Measurements from ENCODE around the gene RASD2. TPM values are rescaled to one million over a fixed set of nuclear protein-coding genes. Genes with fewer than 3 reads are reported as not detected.

The RASD2 gene
- total and polyA plus RNA-seq, 2 donors (not counting 1 experiment from before 2014, with no cell fraction given): 0.07 TPM; not detected in 1

DNA sequence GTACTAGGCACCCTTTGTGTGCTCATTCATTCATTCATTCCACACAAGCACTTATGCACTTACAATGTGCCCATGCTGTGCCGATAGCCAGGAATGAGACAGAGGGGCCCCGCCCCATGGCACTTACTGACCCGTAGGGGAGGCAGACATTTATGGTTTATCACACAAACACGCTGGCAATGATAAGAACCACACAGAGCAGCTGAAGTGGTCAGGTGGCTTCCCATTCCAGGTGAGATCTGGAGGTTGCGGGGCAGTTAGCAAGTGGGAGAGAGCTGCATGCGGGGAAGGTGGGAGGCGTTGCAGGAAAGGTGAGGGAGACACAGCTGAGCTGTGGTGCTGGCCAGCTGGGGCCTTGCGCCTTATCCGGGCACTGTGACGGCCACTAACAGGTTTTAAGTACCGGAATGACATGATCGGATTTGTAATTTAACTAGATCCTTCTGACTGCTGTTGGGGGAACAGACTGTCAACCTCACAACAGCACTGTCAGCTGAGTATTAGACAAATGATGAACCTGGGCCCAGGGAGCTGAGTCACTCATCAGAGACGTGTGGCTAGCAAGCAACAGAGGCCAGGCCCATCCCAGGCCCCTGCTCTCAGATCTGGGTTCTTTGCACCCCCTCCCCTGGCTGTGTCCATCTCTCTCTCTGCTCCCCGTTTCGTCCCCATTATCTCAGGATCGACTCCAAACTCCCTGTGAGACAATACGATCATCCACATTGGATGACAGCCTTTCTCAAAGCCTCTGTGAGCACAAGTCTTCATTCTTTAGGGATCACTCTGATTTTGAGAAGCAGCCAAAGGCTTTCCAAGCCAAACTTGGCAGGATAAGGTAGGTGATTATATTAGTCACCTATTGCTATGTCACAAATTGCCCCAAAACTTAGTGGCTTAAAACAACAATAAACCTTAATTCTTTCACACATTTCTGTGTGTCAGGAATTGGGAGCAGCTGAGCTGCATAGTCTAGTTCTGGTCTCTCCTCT lies 28.4 kb downstream of the RASD2 start:
- Mint-ChIP-seq H3K4me3 (no peak overlapping the region), H3K27me3 (peaks cover 38% of the 10 kb centered on the region), H3K4me1 (no peaks in the 10 kb centered on the region), H3K9me3 (ENCODE audit: insufficient read depth) (no peaks in the 10 kb centered on the region), H3K27ac (no peak overlapping the region)
- WGBS (ENCODE audit: insufficient coverage): 84% methylated on average over 17 of the region's 17 CpGs
- no peaks in the 10 kb centered on the region for H4K20me1 ChIP-seq (ENCODE audit: control insufficient read depth, insufficient read depth, low read length, poor library complexity, severe bottlenecking)
- H2AFZ ChIP-seq (ENCODE audit: insufficient read depth, low read depth, low read length, poor library complexity, severe bottlenecking): no peak overlapping the region
- H3K27ac ChIP-seq (ENCODE audit: low read length in 2 of 2): no peak overlapping the region
- DNase-seq (no peak), ATAC-seq (ENCODE audit: low read depth) (no peak)
- peaks cover 0 to 16% (median 0%) of the 10 kb centered on the region in 4 experiments for H3K27me3 ChIP-seq (replicated peaks in 1 of 4; ENCODE audit: control extremely low read depth in 1 of 4, control insufficient read depth in 3 of 4, insufficient read depth in 4 of 4, low read length in 3 of 4)
- no peaks in the 10 kb centered on the region for H3K4me1 ChIP-seq (ENCODE audit: control insufficient read depth in 2 of 2, insufficient read depth in 2 of 2, low read length in 2 of 2)
- H3K4me2 ChIP-seq (replicated peaks; ENCODE audit: low read depth, low read length, poor library complexity, severe bottlenecking): no peak overlapping the region
- no peak overlapping the region for H3K9ac ChIP-seq (ENCODE audit: low read length)
- ChIA-PET CTCF (no interaction called here), POLR2A (no interaction called here)
- no peak for TF ChIP-seq EZH2 (IDR thresholded peaks at IDR 0.05; ENCODE audit: borderline replicate concordance, insufficient read depth, low read depth, low read length, poor library complexity, severe bottlenecking)
- no peak for TF ChIP-seq CTCF (IDR thresholded peaks at IDR 0.05)
- H3K4me3 ChIP-seq (ENCODE audit: control extremely low read depth in 1 of 5, extremely low read depth in 1 of 5, insufficient read depth in 1 of 5, low read depth in 2 of 5, low read length in 4 of 5): no peak overlapping the region
- H3K9me3 ChIP-seq (ENCODE audit: control extremely low read depth in 1 of 3, control insufficient read depth in 2 of 3, insufficient read depth in 1 of 3, low read length in 2 of 3): no peaks in the 10 kb centered on the region
- H3K79me2 ChIP-seq (ENCODE audit: control insufficient read depth, insufficient read depth, low read length): no peaks in the 10 kb centered on the region
- no peaks in the 10 kb centered on the region for H3K36me3 ChIP-seq (replicated peaks in 1 of 2; ENCODE audit: control extremely low read depth in 1 of 2, control insufficient read depth in 1 of 2, extremely low read depth in 1 of 2, insufficient read depth in 2 of 2, low read length in 1 of 2)
- intact Hi-C loops (cut with micrococcal nuclease): no loop called here

DNA sequence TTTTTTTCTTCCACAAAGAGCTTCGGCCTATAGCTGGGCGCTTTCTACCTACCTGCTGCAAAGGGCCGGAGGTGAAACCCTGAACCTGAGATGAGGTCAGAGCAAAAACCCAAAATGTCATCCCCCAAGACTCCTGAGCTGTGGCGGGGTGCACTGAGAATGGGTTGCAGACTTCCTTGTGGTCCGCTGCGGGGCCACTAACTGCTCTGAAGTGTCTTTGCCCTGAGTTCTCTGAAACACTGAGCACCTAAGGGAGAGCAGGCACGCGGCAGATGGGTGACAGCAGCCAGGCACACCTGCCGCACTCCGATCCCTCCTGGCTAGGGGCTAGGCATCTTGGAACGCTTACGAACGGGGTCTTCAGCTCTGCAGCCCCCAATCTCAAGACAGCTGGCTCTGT lies 29.3 kb downstream of the RASD2 start:
- POLR2A ChIA-PET: no interaction called here
- Histone ChIP-seq H4K20me1 (ENCODE audit: control insufficient read depth, insufficient read depth, low read length, poor library complexity, severe bottlenecking) (no peaks in the 10 kb centered on the region), H3K9me3 (ENCODE audit: control extremely low read depth in 1 of 3, control insufficient read depth in 2 of 3, insufficient read depth in 1 of 3, low read length in 2 of 3) (no peaks in the 10 kb centered on the region), H3K9ac (ENCODE audit: low read length) (no peak overlapping the region), H3K4me2 (replicated peaks; ENCODE audit: low read depth, low read length, poor library complexity, severe bottlenecking) (no peak overlapping the region), H3K4me1 (ENCODE audit: control insufficient read depth in 2 of 2, insufficient read depth in 2 of 2, low read length in 2 of 2) (no peaks in the 10 kb centered on the region), H3K27ac (ENCODE audit: low read length in 2 of 2) (no peak overlapping the region), H2AFZ (ENCODE audit: insufficient read depth, low read depth, low read length, poor library complexity, severe bottlenecking) (no peak overlapping the region), H3K79me2 (ENCODE audit: control insufficient read depth, insufficient read depth, low read length) (no peaks in the 10 kb centered on the region), H3K27me3 (replicated peaks in 1 of 4; ENCODE audit: control extremely low read depth in 1 of 4, control insufficient read depth in 3 of 4, insufficient read depth in 4 of 4, low read length in 3 of 4) (peaks cover 0 to 20% (median 0%) of the 10 kb centered on the region in 4 experiments), H3K4me3 (ENCODE audit: control extremely low read depth in 1 of 5, extremely low read depth in 1 of 5, insufficient read depth in 1 of 5, low read depth in 2 of 5, low read length in 4 of 5) (no peak overlapping the region), H3K36me3 (replicated peaks in 1 of 2; ENCODE audit: control extremely low read depth in 1 of 2, control insufficient read depth in 1 of 2, extremely low read depth in 1 of 2, insufficient read depth in 2 of 2, low read length in 1 of 2) (no peaks in the 10 kb centered on the region)
- CTCF ChIA-PET: no interaction called here
- intact Hi-C loops (cut with micrococcal nuclease): no loop called here
- TF ChIP-seq CTCF (IDR thresholded peaks at IDR 0.05): no peak
- TF ChIP-seq EZH2 (IDR thresholded peaks at IDR 0.05; ENCODE audit: borderline replicate concordance, insufficient read depth, low read depth, low read length, poor library complexity, severe bottlenecking): no peak
- Mint-ChIP-seq H3K4me3 (no peak overlapping the region), H3K4me1 (no peaks in the 10 kb centered on the region), H3K9me3 (ENCODE audit: insufficient read depth) (no peaks in the 10 kb centered on the region), H3K27me3 (peaks cover 41% of the 10 kb centered on the region), H3K27ac (no peak overlapping the region)
- ATAC-seq (ENCODE audit: low read depth): no peak
- DNase-seq: no peak
- WGBS (ENCODE audit: insufficient coverage): 92% methylated on average over 13 of the region's 13 CpGs

All from B cell (primary cell).